GM19043 (cell line): Measurements from ENCODE around the gene PACSIN3.
"Not testable (repeated sequence)": the region's sequence is repeated elsewhere in the genome, so short reads cannot be mapped to it uniquely, and the experiment has no call there.

Source experiments
- ATAC-seq: cut with Tn5 transposase; IDR thresholded peaks from one replicate; pipeline ENCODE4 v1.9.1; 2021; ENCODE audit warnings: low read depth; ENCODE audit not compliant: unreplicated experiment

The PACSIN3 gene

DNA sequence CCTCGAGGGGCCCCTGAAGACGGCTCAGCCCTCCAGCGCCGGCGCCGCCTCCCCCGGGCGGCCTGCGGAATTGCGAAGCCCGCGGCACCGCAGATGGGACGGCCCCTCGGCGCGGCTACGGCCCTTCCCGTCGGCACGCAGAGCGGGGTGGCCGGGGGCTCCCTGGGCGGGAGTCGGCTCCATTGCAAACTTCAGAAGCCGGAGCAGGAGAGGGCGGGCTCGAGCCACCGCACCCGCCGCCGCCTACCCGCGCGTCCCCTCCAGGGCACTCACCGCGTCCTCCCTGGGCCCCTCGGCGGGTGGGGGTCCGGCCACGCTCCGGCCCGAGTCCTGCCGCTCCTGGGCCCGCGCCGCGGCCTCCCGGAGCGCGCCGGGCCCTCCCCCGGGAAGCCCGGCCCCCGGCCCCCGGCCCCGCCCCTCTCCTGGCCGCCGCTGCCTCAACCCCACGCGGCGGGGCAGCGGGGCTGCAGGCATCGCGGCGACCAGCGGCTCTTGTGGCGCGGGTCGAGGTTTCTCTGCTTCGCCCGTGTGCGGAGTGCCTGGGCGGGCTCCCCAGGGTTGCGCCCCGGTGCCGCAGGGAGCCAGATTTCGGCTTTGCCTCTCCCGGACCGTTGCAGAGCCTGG, at the start of gene PACSIN3:
PACSIN3 (minus strand) TSS at position 359 of the 624 bp plus-strand sequence. CDS start 3,707 bp downstream, outside the sequence.
- no peak for ATAC-seq

DNA sequence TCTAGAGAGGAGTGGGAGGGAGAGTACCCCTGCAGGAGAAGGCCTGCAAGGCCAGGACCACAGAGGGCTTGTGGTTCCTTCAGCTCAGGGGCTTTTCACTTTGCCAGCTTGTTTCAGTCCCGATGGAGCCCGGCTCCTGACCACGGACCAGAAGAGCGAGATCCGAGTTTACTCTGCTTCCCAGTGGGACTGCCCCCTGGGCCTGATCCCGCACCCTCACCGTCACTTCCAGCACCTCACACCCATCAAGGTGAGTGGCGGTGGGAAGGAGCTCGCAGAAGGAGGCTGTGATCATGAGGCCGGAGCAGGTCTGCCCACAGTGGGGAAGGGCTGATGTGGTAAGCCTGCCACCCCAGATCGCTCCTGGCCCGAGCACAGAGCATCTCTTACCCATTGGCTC, 48.9 kb upstream of the PACSIN3 start:
- ATAC-seq = no peak

DNA sequence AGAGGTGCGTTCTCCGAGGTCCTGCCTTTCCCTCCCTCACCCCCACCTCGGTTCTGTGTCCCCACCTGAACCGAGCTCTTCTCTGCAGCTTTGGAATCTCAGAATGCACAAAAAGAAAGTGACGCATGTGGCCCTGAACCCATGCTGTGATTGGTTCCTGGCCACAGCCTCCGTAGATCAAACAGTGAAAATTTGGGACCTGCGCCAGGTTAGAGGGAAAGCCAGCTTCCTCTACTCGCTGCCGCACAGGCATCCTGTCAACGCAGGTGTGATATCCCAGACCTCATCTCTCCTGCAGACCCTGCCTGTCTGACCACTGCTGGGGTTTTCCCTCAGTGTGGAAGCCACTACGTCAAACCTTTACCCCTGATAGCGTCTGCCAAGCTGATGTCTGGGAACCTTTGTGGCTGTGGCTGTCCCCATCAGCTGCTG, 48.5 kb upstream of the PACSIN3 start:
- no peak for ATAC-seq

DNA sequence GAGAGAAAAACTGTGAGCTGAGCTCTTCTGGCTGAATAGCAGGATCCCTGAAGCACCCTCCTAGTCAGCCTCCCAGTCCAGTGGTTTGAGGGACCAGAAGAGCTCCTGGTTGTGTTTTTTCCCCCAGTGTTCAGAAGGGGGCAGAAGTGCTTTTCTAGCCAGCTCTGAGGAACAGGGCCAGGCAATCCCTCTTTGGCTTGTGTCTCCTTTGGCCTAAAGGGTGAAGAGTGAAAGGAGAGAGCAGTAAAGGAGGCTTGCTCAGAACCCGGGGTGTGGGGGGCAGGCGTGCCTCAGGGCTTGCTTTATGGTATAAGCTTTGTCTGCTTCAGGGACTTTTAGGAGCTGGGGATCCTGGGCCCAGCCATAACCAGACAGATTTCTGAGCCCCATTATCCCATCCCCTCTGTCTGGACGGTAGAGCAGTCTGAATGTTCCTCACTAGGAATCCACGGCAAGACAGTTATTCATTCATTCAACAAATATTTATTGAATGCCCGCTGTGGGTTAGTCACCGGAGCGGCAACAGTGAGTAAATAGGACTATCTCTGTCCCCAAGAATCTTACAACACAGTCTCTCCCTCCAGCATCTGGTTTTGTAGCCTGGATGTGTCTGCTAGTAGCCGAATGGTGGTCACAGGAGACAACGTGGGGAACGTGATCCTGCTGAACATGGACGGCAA, 47.9 kb upstream of the PACSIN3 start:
- no peak for ATAC-seq

DNA sequence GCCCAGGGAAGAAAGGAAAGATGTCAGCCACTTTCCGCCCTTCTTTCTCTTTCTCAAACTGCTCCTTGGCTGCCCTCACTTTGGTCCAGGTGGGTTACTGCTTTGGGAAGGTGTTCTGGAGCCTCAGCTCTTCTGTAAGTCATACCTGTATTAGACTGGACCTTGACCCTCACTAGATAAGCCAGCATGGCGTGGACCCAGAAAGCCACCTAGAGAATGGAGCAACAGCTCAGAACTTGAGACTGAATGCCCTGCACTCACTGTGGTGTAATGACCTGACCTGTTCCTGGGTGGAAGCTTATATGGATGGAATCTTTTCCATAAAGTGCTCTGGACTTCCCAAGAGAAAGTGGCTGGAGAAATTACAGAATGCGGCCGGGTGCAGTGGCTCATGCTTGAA, 46.8 kb upstream of the PACSIN3 start:
- ATAC-seq = no peak

DNA sequence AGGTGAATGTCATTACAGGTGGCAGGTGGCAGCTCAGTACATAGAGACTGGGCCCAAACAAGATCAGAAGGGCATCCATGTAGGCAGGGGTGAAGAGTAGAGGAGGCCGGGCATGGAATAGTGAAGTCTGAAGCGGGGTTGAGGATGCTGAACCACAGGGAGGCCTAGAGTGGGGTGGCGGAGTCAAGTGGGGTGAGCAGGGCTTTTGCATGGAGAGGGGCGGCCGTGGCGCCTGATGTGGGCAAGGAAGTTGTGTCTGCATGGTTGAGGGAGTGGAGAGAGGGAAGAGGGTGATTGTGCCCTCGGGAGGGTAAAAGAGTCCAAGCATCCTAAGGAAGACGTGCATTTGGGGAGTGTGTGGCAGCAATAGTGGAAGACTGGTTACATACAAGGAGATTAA, 42.9 kb upstream of the PACSIN3 start:
- no peak for ATAC-seq

DNA sequence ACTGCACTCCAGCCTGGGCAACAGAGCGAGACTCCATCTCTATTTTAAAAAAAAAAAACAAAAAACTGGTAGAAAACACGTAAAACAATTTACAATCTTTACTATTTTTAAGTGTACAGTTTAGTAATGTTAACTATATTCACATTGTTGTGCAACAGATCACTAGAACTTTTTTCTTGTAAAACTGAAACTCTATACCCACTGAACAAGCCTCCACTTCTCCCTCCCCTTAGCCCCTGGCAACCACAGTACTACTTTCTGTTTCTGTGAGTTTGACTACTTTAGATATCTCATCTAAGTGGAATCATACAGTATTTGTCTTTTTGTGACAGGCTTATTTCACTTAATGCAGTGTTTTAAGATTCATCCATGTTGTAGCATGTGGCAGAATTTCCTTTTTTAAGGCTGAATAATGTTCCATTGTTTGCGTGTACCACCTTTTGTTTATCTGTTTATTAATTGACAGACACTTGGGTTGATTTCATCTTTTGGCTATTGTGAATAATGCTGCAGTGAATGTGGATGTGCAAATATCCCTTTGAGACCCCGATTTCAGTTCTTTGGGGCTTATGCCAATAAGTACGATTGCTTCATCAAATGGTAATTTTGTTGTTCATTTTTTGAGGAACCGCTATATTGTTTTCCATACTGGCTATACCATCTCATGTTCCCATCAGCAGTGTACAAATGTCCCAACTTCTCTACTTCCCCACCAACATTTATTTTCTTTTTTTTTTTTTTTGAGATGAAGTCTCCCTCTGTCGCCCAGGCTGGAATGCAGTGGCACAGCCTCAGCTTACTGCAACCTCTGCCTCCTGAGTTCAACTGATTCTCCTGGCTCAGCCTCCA, 39.5 kb upstream of the PACSIN3 start:
- no peak for ATAC-seq

DNA sequence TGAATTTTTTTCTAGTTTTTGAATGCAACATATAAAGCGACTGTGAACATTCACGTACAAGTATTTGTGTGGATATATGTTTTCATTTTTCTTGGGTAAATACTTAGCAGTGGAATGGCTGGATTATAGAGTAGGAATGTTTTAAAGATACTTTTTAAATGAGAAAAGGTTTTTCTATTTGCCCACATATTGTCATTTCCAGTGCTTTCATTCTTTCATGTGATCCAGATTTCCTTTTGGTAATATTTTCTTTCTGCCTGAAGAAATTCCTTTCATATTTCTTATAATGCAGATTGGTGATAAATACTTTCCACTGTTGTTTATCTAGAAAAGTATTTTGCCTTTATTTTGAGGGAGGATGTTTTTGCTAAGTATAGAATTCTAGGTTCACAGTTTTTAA, 36.5 kb upstream of the PACSIN3 start:
- no peak for ATAC-seq

DNA sequence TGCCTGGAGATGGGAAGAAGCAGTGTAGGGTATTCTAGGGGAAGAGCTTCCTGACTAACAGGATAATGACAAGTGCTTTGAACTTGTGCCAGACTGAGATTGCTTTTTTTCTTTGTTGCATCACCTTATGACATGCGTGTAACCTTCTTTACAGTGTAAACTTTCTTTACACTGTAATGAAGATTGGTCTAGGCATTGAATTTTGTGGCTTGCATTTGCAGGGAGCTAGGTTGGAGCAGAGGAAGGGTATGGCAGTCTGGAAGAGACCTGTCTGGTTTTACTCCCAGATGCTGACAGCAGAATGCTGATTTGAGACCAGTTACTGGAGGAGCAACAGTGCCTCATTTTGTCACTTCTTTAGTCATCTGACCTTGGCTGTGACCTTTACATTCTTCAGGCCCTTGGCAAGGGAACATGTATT, 34.2 kb upstream of the PACSIN3 start:
- ATAC-seq = no peak

DNA sequence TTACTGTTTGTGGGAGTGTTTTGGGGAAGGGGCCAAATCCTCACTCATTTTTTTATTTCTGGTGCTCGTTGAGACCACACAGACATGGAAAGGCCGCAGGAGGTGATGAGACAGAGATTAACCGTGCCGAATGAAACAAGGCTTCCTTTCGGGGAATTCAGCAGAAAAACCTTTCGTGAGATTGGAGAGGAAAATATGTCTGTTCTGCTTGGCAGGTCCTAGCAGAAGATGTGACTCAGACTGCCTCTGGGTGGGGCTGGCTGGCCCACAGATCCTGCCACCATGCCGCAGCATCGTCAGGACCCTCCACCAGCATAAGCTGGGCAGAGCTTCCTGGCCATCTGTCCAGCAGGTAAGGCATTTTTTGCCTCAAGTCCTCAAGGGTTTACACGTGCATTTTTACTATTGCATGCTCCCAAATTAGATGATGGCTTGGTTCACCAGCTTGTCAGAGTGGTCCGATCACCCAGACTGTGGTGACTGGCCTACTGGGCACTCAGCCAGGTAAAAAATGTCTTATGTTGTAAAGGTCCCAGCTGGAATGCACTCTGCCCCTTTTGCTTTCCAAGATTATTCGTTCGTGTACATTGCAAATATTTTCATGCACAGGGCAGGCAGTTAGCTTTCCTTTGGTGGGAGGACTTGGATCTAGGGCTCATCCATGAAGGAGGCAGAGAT, 30.0 kb upstream of the PACSIN3 start:
- ATAC-seq = peak; percentile 38

DNA sequence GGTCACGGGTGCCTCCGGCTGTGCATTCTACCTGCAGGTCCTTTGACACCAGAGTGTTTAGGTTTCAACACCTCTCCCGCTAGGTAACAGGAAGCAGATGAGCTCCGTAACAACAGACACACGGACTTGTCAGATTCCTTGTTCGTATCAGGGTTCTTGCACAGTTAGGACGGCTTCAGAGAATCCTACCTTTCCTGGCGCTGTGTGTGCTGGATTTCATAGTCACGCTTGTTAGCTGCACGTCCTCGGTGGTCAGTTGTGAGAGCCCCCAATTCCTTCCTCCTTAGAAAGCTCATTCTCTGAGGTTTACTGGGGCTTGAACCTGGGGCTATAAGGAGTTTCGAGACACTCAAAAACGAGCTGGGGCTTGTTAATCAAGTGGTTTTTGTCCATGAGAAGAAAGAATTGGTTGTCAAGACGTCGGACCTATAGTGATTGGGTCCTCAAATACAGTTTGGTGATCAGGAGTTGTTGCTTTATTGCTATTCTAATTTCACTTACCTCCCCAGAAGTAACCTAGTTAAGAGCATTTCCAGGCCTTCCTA, 29.2 kb upstream of the PACSIN3 start:
- no peak for ATAC-seq

DNA sequence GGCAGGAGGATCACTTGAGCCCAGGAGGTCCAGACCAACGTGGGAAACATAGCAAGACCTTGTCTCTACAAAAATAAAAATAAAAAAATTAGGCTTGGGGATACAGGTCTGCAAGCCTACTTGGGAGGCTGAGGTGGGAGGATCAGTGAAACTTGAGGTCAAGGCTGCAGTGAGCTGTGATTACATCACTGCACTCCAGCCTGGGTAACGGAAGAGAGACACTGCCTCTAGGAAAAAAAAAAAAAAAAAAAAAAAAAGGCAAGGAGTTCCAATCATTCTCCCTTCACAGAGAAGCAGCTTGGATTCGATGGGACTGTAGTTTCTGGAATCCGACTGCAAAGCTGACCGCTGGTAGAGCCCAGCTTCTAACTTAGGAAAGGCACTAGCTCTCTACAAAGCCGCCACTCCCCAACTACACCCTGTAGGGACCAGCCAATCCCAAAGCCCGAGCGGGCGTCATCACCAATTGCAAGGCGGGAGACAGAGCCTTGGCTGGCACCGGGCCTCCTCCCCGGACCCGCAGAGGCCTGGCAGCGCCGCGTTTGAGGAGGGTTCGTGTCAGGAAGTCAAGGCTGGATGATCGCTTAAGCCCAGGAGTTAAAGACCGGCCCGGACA, 27.8 kb upstream of the PACSIN3 start:
- ATAC-seq = peak; percentile 47

DNA sequence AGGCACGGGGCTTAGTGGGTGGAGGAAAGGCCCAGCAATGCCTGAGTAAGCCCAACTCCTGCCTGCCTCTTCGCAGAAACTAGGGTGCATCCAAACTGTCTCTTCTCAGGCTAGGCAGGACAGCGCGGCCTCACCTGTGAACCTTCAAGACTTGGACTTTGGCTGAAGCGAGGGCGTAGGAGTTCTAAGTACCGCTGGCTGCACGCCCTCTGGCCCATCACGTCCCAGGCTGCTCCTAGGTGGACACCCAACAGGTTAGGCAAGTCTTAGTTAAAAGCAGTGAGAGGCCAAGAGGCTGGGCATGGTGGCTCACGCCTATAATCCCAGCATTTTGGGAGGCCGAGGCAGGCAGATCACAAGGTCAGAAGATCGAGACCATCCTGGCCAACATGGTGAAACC, 26.7 kb upstream of the PACSIN3 start:
- ATAC-seq = no peak

DNA sequence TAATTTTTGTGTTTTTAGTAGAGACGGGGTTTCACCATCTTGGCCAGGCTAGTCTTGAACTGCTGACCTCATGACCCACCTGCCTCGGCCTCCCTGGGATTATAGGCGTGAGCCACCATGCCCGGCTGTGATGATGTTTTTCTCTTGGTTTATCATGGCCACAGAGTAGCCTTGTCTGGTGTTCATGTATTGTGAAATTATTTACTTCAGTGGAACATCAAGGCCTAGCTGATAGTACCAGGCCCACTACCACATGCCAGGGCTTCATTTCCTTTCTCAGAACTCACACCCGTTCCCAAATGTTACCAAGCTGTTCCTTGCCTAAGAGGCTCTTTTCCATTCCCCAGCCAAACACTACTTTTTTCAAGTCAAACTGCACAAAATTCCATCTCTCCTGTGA, 22.4 kb upstream of the PACSIN3 start:
- ATAC-seq = no peak

DNA sequence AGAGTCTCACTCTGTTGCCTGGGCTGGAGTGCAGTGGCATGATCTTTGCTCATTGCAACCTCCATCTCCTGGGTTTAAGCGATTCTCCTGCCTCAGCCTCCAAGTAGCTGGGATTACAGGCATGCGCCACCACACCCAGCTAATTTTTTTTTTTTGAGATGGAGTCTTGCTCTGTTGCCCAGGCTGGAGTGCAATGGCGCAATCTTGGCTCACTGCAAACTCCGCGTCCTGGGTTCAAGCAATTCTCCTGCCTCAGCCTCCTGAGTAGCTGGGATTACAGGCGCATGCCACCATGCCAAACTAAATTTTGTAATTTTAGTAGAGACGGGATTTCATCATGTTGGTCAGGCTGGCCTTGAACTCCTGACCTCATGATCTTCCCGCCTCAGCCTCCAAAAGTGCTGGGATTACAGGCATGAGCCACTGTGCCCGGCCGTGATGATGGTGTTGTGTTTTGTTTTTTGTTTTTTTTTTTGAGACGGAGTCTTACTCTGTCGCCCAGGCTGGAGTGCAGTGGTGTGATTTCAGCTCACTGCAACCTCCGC, 21.8 kb upstream of the PACSIN3 start:
- not testable (repeated sequence) for ATAC-seq

DNA sequence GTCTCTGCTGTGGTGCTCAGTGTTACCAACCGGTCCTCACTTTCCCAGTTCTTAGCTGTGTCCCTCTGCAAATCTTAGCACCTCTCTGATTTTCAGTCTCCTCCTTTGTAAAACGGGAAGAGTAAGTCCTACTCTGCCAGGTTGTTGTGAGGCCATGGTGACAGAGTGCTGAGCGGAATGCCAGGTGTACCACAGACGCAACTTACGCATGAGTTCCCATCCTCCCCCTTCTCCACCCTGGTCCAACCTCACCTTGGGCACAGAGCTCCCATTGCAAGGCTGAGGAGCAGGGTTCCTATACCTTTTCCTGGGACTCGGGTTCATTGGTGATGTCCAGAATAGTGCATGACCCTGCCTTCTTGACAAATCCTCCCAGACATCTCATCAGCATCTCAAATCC, 21.2 kb upstream of the PACSIN3 start:
- no peak for ATAC-seq

DNA sequence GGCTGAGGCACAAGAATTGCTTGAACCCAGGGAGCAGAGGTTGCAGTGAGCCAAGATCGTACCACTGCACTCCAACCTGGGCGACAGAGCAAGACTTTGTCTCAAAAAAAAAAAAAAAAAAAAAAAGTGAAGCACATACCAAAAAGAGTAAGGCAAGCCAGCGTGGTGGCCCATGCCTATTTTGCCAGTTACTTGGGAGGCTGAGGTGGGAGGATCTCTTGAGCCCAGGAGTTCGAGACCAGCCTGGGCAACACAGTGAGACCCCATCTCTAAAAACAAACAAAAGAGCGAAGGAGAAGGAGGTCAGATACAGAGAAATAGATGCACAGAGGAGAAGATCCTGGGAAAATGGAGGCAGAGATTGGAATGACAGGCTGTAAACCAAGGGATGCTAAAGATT, 20.3 kb upstream of the PACSIN3 start:
- ATAC-seq = not testable (repeated sequence)

DNA sequence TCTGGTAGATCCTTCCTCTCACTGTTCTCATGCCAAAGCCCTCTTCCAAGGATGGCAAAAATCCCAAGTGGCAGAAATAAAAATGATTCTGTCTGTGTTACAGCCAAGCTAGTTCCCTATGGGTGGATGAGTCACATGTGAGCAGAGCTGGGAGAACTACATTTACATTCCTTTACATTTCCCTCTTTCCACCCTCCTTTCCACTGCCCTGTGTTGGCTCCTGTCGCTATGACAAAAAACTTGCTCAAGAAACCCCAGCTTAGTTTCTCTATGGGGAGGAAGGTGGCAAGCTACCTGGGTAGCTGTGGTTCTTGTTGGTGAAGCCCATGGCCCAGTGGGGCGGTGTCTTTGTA, 18.4 kb upstream of the PACSIN3 start:
- no peak for ATAC-seq

DNA sequence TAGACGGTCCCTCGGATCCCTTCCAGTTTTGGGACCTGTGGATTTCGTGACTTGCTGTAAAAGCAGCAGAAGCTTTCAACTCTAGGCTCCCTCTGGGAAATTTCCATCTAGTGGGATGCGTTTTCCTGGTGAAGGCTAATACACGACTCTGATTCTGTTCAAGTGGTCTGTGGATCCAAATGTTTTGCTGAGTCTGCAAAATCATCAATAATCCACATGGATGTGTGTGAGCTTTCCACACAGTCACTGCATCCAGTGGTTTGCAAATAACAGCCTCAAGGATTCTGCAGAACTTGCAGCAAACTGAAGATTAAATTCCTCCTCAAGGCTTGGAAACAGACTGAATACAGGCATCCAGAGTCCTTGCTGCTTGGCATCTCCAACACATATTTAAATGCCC, 16.3 kb upstream of the PACSIN3 start:
- ATAC-seq = no peak

DNA sequence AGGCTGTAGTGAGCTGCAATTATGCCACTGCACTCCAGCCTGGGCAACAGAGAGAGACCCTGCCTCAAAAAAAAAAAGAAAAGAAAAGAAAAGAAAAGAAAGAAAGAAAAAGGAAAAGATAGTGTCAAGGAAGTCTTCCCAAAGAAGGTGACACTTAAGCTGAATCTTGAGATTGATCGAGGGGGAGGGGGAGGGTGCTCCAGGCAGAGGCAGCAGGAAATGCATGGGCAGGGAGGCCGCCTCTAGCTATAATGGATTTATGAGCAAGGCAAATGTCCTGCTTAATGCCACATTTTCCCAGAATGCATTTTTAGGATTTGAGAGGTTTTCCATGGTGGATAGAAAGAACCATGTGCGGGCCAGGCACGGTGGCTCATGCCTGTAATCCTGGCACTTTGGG, 14.8 kb upstream of the PACSIN3 start:
- no peak for ATAC-seq
